Psoas muscle (tissue), 8 donors: ENCODE results near the gene COL6A1. TPM values are rescaled to one million over a fixed set of nuclear protein-coding genes. Genes with fewer than 3 reads are reported as not detected.
"Not testable (repeated sequence)": the region's sequence is repeated elsewhere in the genome, so short reads cannot be mapped to it uniquely, and the experiment has no call there.

Source experiments
- ATAC-seq, 4 donors: fragments of 200-7000 bp; cut with Tn5 transposase; one replicate each; pipeline ENCODE4 v1.9.1; 2020; ENCODE audit warnings: moderate library complexity in 3 of 4, mild to moderate bottlenecking in 2 of 4
- DNase-seq, 2 donors: peaks; one replicate each; pipeline ENCODE4 v3.0.0-alpha.2; 2020
- H3K27ac ChIP-seq: fragments of 200-600 bp; one replicate; pipeline ENCODE4 v1.8.0; 2022
- H3K27me3 ChIP-seq, 3 donors: fragments of 200-600 bp in 1 of 3; one replicate each; pipeline versions ENCODE4 v1.6.1 to v1.8.0; 2013 to 2022; ENCODE audit warnings: low read length in 2 of 3, mild to moderate bottlenecking in 2 of 3, moderate library complexity in 1 of 3; ENCODE audit not compliant: insufficient read depth in 3 of 3
- H3K36me3 ChIP-seq, 2 donors: fragments of 200-600 bp in 1 of 2; one replicate each; pipeline versions ENCODE4 v1.6.1 to v1.8.0; 2013 to 2022; ENCODE audit warnings: low read depth in 1 of 2, mild to moderate bottlenecking in 1 of 2, moderate library complexity in 1 of 2; ENCODE audit not compliant: insufficient read depth in 1 of 2
- H3K4me1 ChIP-seq: fragments of 200-600 bp; one replicate; pipeline ENCODE4 v1.8.0; 2022
- H3K4me3 ChIP-seq: fragments of 200-600 bp; one replicate; pipeline ENCODE4 v1.8.0; 2022; ENCODE audit warnings: mild to moderate bottlenecking
- H3K9me3 ChIP-seq: fragments of 200-600 bp; one replicate; pipeline ENCODE4 v1.8.0; 2022
- WGBS, 3 donors: extraction: QIAGEN DNeasy Blood & Tissue Kit; methylation state at CpG; one replicate each; pipeline versions ENCODE4 v1.1.6 to v1.1.7; 2013; 5-methylcytosine and 5-hydroxymethylcytosine counted together
- intact Hi-C, 2 donors: fragments of 100-400 bp; cut with DNase I; formaldehyde crosslinking; loops; one replicate each; pipeline versions ENCODE4 v1.11.0 to v1.14.2; 2022
- polyA plus RNA-seq, 3 donors: library from polyadenylated mRNA; stranded (reverse); fragments of 200-250 nt; gene quantifications; one replicate each; pipeline ENCODE4 v1.2.3, GENCODE V29; 2013
- total RNA-seq, 4 donors: library from RNA; stranded (reverse); fragmentation: NEBNext Ultra II Directional in 2 of 4; extraction: Animal tissue kit (Norgen Biotek cat#: 25700) in 2 of 4; gene quantifications; one replicate each; pipeline versions ENCODE4 v1.2.1 to v1.2.4, GENCODE V29; 2021 to 2023
- TF ChIP-seq, protein P1 (sequence below): fragments of 200-600 bp; IDR thresholded peaks from one replicate; pipeline ENCODE4 v1.8.0; 2022; ENCODE audit warnings: antibody characterized with exemption
- donor health status: healthy with polysubstance abuse.
- donor health status: DM: no; HTN: no; CAD: no; lungs with moderate emphysema.
- donor health status: Bipolar disorder and iron deficiency.
- donor health status: healthy.
- donor health status: DM: yes; HTN: yes; CAD: no.
- donor health status: DM: no; HTN: no; CAD: no.
- donor health status: DM: no; HTN: no; CAD: no.
- donor health status: DM: yes; HTN: yes; CAD: no.

Gene COL6A1
- total and polyA plus RNA-seq, 7 donors = 29.4 to 83.0 (median 36.1) TPM

GRCh38 chr21:46046471-46046870 is 64.9 kb downstream of the COL6A1 start:
- H3K36me3 ChIP-seq = no peaks in the 10 kb centered on the region
- TF ChIP-seq, protein P1, sequence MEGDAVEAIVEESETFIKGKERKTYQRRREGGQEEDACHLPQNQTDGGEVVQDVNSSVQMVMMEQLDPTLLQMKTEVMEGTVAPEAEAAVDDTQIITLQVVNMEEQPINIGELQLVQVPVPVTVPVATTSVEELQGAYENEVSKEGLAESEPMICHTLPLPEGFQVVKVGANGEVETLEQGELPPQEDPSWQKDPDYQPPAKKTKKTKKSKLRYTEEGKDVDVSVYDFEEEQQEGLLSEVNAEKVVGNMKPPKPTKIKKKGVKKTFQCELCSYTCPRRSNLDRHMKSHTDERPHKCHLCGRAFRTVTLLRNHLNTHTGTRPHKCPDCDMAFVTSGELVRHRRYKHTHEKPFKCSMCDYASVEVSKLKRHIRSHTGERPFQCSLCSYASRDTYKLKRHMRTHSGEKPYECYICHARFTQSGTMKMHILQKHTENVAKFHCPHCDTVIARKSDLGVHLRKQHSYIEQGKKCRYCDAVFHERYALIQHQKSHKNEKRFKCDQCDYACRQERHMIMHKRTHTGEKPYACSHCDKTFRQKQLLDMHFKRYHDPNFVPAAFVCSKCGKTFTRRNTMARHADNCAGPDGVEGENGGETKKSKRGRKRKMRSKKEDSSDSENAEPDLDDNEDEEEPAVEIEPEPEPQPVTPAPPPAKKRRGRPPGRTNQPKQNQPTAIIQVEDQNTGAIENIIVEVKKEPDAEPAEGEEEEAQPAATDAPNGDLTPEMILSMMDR = no peak
- DNase-seq = peak in 1 of 2 donors; percentile 22
- no peak overlapping the region for H3K4me3 ChIP-seq
- ATAC-seq = no peak
- 79 to 81% (median 81%) methylated on average over 12 of the region's 12 CpGs for WGBS, 3 donors
- peaks cover 0 to 24% (median 9%) of the 10 kb centered on the region in 3 donors for H3K27me3 ChIP-seq
- H3K4me1 ChIP-seq = no peaks in the 10 kb centered on the region
- intact Hi-C loops = no loop called here
- no peak overlapping the region for H3K27ac ChIP-seq
- no peaks in the 10 kb centered on the region for H3K9me3 ChIP-seq

GRCh38 chr21:46046906-46047305 is 65.3 kb downstream of the COL6A1 start:
- 88 to 93% (median 89%) methylated on average over 12 of the region's 12 CpGs for WGBS, 3 donors
- intact Hi-C loops, ATAC-seq, H3K4me3 ChIP-seq, H3K36me3 ChIP-seq, H3K9me3 ChIP-seq, H3K4me1 ChIP-seq, H3K27ac ChIP-seq: not testable (repeated sequence)
- peak in 1 of 2 donors; percentile 11 for DNase-seq
- H3K27me3 ChIP-seq = peaks cover 0 to 23% (median 9%) of the 10 kb centered on the region in 3 donors

- TF ChIP-seq, protein P1 = no peak
- Histone ChIP-seq H3K9me3 (no peaks in the 10 kb centered on the region), H3K27me3 (peaks cover 0 to 20% (median 9%) of the 10 kb centered on the region in 3 donors), H3K27ac (peak overlapping the region; percentile 72), H3K4me3 (no peak overlapping the region), H3K4me1 (no peaks in the 10 kb centered on the region), H3K36me3 (no peaks in the 10 kb centered on the region)
- 18 to 23% (median 21%) methylated on average over 27 of the region's 27 CpGs for WGBS, 3 donors
- intact Hi-C loops = no loop called here
- ATAC-seq (peak; percentile 67 to 92 (median 90)), DNase-seq (peak; percentile 91 to 95)
These were observed 67.6 kb downstream of the COL6A1 start for GRCh38 chr21:46048926-46049889.

- ATAC-seq (peak in 1 of 4 donors; percentile 20), DNase-seq (no peak)
- intact Hi-C loops = no loop called here
- Histone ChIP-seq H3K27ac (peak overlapping the region; percentile 72), H3K4me3 (no peak overlapping the region), H3K4me1 (no peaks in the 10 kb centered on the region), H3K27me3 (peaks cover 0 to 21% (median 9%) of the 10 kb centered on the region in 3 donors), H3K9me3 (no peaks in the 10 kb centered on the region), H3K36me3 (no peaks in the 10 kb centered on the region)
- 52 to 69% (median 54%) methylated on average over 30 to 33 of the region's 33 CpGs for WGBS, 3 donors
- TF ChIP-seq, protein P1 = no peak
These were observed 68.5 kb downstream of the COL6A1 start for GRCh38 chr21:46049890-46050667.
